HG02973 (cell line): ENCODE results near the gene UQCR10.

Source experiments
- ATAC-seq: cut with Tn5 transposase; IDR thresholded peaks from one replicate; pipeline ENCODE4 v1.9.1; 2021; ENCODE audit warnings: moderate library complexity; ENCODE audit not compliant: unreplicated experiment

The UQCR10 gene

GRCh38 chr22:29758959-29759358 lies 8.2 kb upstream of the UQCR10 start:
- ATAC-seq, result no peak

- ATAC-seq, result no peak
Observed at GRCh38 chr22:29762263-29762662, 4.9 kb upstream of the UQCR10 start.

- ATAC-seq, result peak; percentile 22
Observed at GRCh38 chr22:29765905-29766631, 1.1 kb upstream of the UQCR10 start.

- ATAC-seq, result peak; percentile 77
Observed at GRCh38 chr22:29766632-29767170, 468 bp upstream of the UQCR10 start, which contains the start of gene ZMAT5. TSS of gene ZMAT5 (minus strand) at chr22:29767007. CDS start at chr22:29748544, 18,463 bp downstream.

GRCh38 chr22:29768052-29768693 lies 1.0 kb downstream of the UQCR10 start:
- ATAC-seq, result no peak

GRCh38 chr22:29769723-29770321 lies 2.7 kb downstream of the UQCR10 start:
- ATAC-seq, result no peak

- ATAC-seq, result no peak
Observed at GRCh38 chr22:29772170-29772641, 5.0 kb downstream of the UQCR10 start.

GRCh38 chr22:29773233-29773632 lies 6.1 kb downstream of the UQCR10 start:
- ATAC-seq, result no peak

- ATAC-seq, result no peak
Observed at GRCh38 chr22:29780220-29780619, 13.1 kb downstream of the UQCR10 start.

GRCh38 chr22:29780748-29781676 lies 13.8 kb downstream of the UQCR10 start:
- no peak for ATAC-seq

- no peak for ATAC-seq
Observed at GRCh38 chr22:29782061-29782845, 15.1 kb downstream of the UQCR10 start.

GRCh38 chr22:29784451-29785361 lies 17.5 kb downstream of the UQCR10 start:
- no peak for ATAC-seq

- ATAC-seq, result no peak
Observed at GRCh38 chr22:29786031-29786430, 18.9 kb downstream of the UQCR10 start.

- ATAC-seq, result no peak
Observed at GRCh38 chr22:29787371-29787980, 20.3 kb downstream of the UQCR10 start.

- ATAC-seq, result no peak
Observed at GRCh38 chr22:29788339-29789279, 21.4 kb downstream of the UQCR10 start.

GRCh38 chr22:29790061-29790460 lies 22.9 kb downstream of the UQCR10 start:
- no peak for ATAC-seq

- no peak for ATAC-seq
Observed at GRCh38 chr22:29793396-29793795, 26.2 kb downstream of the UQCR10 start.
